HCT116 (cell line): Measurements from ENCODE around the gene NEURL1. TPM values are rescaled to one million over a fixed set of nuclear protein-coding genes. Genes with fewer than 3 reads are reported as not detected.

Experiments
- ATAC-seq: fragments of 200-7000 bp; cut with Tn5 transposase; 2 replicates; pipeline ENCODE4 v1.9.1; 2020; ENCODE audit warnings: mild to moderate bottlenecking, moderate library complexity
- BruUV-seq: library from RNA; stranded (reverse); fragments of 400-500 nt; replicated peaks from 2 replicates; lab custom pipeline; 2021; lab: Mats Ljungman, UMichigan
- CTCF ChIA-PET: fragments of 300-600 bp; sonication (Branson Sonifier 250); formaldehyde crosslinking; loops from one replicate; lab custom pipeline; 2021; ENCODE audit warnings: antibody characterized with exemption; lab: Charles Lee
- POLR2A ChIA-PET: fragments of 300-600, 350-600 bp; sonication (Branson Sonifier 250); formaldehyde crosslinking; loops from one replicate; lab custom pipeline; 2021; ENCODE audit warnings: antibody characterized with exemption; lab: Charles Lee
- RAD21 ChIA-PET, 2 experiments: fragments of 300-600 bp; sonication (Branson Sonifier 250); formaldehyde crosslinking; loops; one replicate each; lab custom pipeline; 2023; ENCODE audit warnings: low total read pairs in 2 of 2; ENCODE audit not compliant: uncharacterized antibody in 2 of 2, unreplicated experiment in 2 of 2, low non-redundant PET in 1 of 2; lab: Charles Lee
- DNase-seq: peaks from one replicate; pipeline ENCODE4 v3.0.0-alpha.2; 2010; ENCODE audit warnings: low read depth, low spot score
- H2AFZ ChIP-seq: fragments of 200-600 bp; shearing (Covaris generic), sonication (generic); 2 replicates; pipeline ENCODE4 v1.6.1; 2017; ENCODE audit warnings: low read depth, mixed run types, mixed read lengths, antibody characterized with exemption, low read length; ENCODE audit not compliant: poor library complexity, severe bottlenecking
- H3K27ac ChIP-seq: 2 replicates; pipeline ENCODE4 v1.5.1; 2012; ENCODE audit warnings: low read depth, low read length
- H3K27me3 ChIP-seq: fragments of 200-600 bp; sonication (generic); 2 replicates; pipeline ENCODE4 v1.6.1; 2016; ENCODE audit warnings: mixed run types, low read length, mixed read lengths; ENCODE audit not compliant: insufficient read depth
- H3K36me3 ChIP-seq, 2 experiments: fragments of 200-500 bp in 1 of 2; fragments of 200-600 bp in 1 of 2; sonication (Bioruptor generic) in 1 of 2; sonication (generic) in 1 of 2; 2 replicates each; pipeline versions ENCODE4 v1.5.1 to v1.6.1; 2014 to 2016; ENCODE audit warnings: low read length in 2 of 2, inconsistent platforms in 1 of 2, mixed read lengths in 1 of 2, mixed run types in 1 of 2; ENCODE audit not compliant: insufficient read depth in 2 of 2, control insufficient read depth in 1 of 2
- H3K4me1 ChIP-seq, 2 experiments: fragments of 200-600 bp in 1 of 2; sonication (generic) in 1 of 2; 2 replicates each; pipeline versions ENCODE4 v1.5.1 to v1.6.1; 2012 to 2017; ENCODE audit warnings: low read length in 2 of 2, inconsistent platforms in 1 of 2, mild to moderate bottlenecking in 1 of 2, mixed read lengths in 1 of 2, mixed run types in 1 of 2, moderate library complexity in 1 of 2; ENCODE audit not compliant: insufficient read depth in 2 of 2, control insufficient read depth in 1 of 2
- H3K4me2 ChIP-seq: fragments of 200-600 bp; sonication (generic); 2 replicates; pipeline ENCODE4 v1.6.1; 2017; ENCODE audit warnings: mixed run types, low read length, mixed read lengths
- H3K4me3 ChIP-seq, 2 experiments: fragments of 200-600 bp in 1 of 2; sonication (generic) in 1 of 2; replicated peaks in 1 of 2; 2 replicates each; pipeline ENCODE4 v1.5.1; 2011 to 2016; ENCODE audit warnings: low read length in 2 of 2, control low read depth in 1 of 2, low read depth in 1 of 2, mild to moderate bottlenecking in 1 of 2, mixed read lengths in 1 of 2, mixed run types in 1 of 2
- H3K79me2 ChIP-seq: fragments of 200-600 bp; sonication (generic); 2 replicates; pipeline ENCODE4 v1.6.1; 2017; ENCODE audit warnings: mild to moderate bottlenecking, mixed run types, low read length, moderate library complexity, mixed read lengths; ENCODE audit not compliant: insufficient read depth
- H3K9ac ChIP-seq: fragments of 200-600 bp; sonication (generic); 2 replicates; pipeline ENCODE4 v1.6.1; 2016; ENCODE audit warnings: low read length, mixed read lengths
- H3K9me2 ChIP-seq: fragments of 200-600 bp; sonication (generic), shearing (Covaris generic); 2 replicates; pipeline ENCODE4 v1.6.1; 2017; ENCODE audit warnings: mixed run types, mild to moderate bottlenecking, moderate library complexity; ENCODE audit not compliant: insufficient read depth
- H3K9me3 ChIP-seq, 2 experiments: fragments of 200-500 bp in 1 of 2; fragments of 200-600 bp in 1 of 2; sonication (Bioruptor generic) in 1 of 2; sonication (generic) in 1 of 2; 2 replicates each; pipeline ENCODE4 v1.6.1; 2014 to 2017; ENCODE audit warnings: low read length in 2 of 2, mixed read lengths in 2 of 2, inconsistent platforms in 1 of 2, low read depth in 1 of 2, mild to moderate bottlenecking in 1 of 2, mixed run types in 1 of 2, moderate library complexity in 1 of 2; ENCODE audit not compliant: control insufficient read depth in 1 of 2, insufficient read depth in 1 of 2
- H4K20me1 ChIP-seq: fragments of 200-600 bp; sonication (generic), shearing (Covaris generic); 2 replicates; pipeline ENCODE4 v1.6.1; 2017; ENCODE audit warnings: mixed run types, mild to moderate bottlenecking, moderate library complexity; ENCODE audit not compliant: insufficient read depth
- JUND ChIP-seq: IDR thresholded peaks from 2 replicates; pipeline ENCODE4 v1.6.1; 2012
- RAD21 ChIP-seq: IDR thresholded peaks from 2 replicates; pipeline ENCODE4 v1.6.1; 2012; ENCODE audit warnings: low read depth, mild to moderate bottlenecking
- SIN3A ChIP-seq: IDR thresholded peaks from 2 replicates; pipeline ENCODE4 v1.6.1; 2012; ENCODE audit warnings: low read depth
- TCF7L2 ChIP-seq: IDR thresholded peaks from 2 replicates; pipeline ENCODE4 v1.7.0; 2011; ENCODE audit warnings: borderline replicate concordance, inconsistent platforms; ENCODE audit not compliant: insufficient read depth, insufficient read length; ENCODE audit errors: extremely low read depth
- YY1 ChIP-seq: IDR thresholded peaks from 2 replicates; pipeline ENCODE4 v1.6.1; 2011; ENCODE audit warnings: low read length, low read depth, moderate library complexity, mild to moderate bottlenecking; ENCODE audit not compliant: insufficient replicate concordance; ENCODE audit errors: extremely low read depth
- intact Hi-C: fragments of 100-400 bp; cut with micrococcal nuclease; formaldehyde crosslinking; loops from 2 replicates; pipeline ENCODE4 v1.10.0; 2022
- total RNA-seq: library from RNA; stranded (reverse); gene quantifications from one replicate; pipeline ENCODE4 v1.2.1, GENCODE V29; 2021; ENCODE audit not compliant: unreplicated experiment
- TF ChIP-seq, protein P1 (sequence below), 3 experiments: fragments of 200-600 bp in 1 of 3; sonication (generic) in 1 of 3; IDR thresholded peaks in 2 of 3; conservative IDR thresholded peaks in 1 of 3; 2 replicates each; pipeline ENCODE4 v1.5.1; 2012 to 2017; ENCODE audit warnings: low read depth in 2 of 3, low read length in 2 of 3, antibody characterized with exemption in 1 of 3, borderline replicate concordance in 1 of 3, control low read depth in 1 of 3, mild to moderate bottlenecking in 1 of 3, mixed read lengths in 1 of 3, mixed run types in 1 of 3, moderate library complexity in 1 of 3; ENCODE audit not compliant: insufficient read depth in 1 of 3
- TF ChIP-seq, protein P2 (sequence below): IDR thresholded peaks from 2 replicates; pipeline ENCODE4 v1.6.1; 2012; ENCODE audit warnings: low read depth

The NEURL1 gene
- total RNA-seq, 1 experiment from 2014 or later = 1.4 TPM

DNA sequence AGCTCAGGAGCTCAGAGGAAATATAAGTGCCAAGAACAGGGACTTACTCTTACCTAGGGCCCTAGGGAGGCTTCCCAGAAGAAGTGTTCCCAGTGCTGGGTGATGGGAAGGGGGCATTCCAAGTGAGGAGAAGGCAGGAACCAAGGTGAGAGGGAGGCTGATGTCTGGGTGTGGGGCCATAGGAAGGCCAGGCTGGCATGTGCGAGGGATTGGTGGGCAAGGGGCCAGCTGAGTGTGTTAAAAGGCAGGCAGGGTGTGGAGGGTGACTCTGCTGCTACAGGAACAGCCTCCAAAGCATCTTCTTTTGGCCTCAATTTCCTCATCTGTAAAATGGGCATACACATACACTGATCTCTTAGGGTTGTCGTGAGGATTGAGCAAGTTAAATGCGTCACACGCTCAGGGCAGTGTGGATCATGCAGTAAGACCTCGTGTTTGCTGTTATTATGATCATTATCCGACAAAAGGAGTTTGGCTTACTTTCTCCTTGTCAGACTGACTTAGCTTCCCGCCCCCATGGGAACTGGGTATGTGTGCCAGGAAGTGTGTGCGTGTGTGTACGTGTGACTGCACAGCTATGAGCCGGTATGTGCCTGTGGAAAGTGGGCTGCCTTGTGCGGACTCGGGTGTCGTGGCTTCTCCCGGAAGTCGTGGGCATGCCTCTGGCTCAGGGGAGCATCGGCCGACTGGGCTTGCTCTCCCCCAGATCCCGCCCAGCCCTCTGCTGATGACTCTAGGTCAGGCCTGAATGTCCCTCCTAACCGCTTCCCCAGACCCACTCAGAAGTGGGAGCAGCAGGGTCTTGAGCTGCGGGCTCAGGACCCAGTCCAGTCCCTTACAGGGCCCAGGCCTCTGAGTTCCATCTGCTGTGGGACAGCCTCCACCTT, 59.6 kb downstream of the NEURL1 start:
- RAD21 ChIA-PET = no interaction called here

More for the DNA sequence above, 59.6 kb downstream of the NEURL1 start:
- Histone ChIP-seq H3K27ac (no peak overlapping the region), H3K4me2 (no peak overlapping the region), H3K36me3 (no peaks in the 10 kb centered on the region), H3K27me3 (no peaks in the 10 kb centered on the region), H3K4me1 (peaks cover 0 to 10% of the 10 kb centered on the region in 2 experiments; a peak in 1 of 4 replicates), H3K9me2 (no peaks in the 10 kb centered on the region), H2AFZ (no peak overlapping the region), H3K79me2 (no peaks in the 10 kb centered on the region), H3K9ac (no peak overlapping the region), H4K20me1 (no peaks in the 10 kb centered on the region), H3K4me3 (no peak overlapping the region), H3K9me3 (no peaks in the 10 kb centered on the region)
- ATAC-seq (no peak), DNase-seq (no peak)
- POLR2A ChIA-PET = no interaction called here
- CTCF ChIA-PET = interaction anchor here (0.7 to 1.1 kb wide), 3 partner anchors 10 to 12 kb away, joined by 3 read pairs; no protein-coding TSS in a partner anchor
- TF ChIP-seq TCF7L2 = no peak
- TF ChIP-seq, protein P1, sequence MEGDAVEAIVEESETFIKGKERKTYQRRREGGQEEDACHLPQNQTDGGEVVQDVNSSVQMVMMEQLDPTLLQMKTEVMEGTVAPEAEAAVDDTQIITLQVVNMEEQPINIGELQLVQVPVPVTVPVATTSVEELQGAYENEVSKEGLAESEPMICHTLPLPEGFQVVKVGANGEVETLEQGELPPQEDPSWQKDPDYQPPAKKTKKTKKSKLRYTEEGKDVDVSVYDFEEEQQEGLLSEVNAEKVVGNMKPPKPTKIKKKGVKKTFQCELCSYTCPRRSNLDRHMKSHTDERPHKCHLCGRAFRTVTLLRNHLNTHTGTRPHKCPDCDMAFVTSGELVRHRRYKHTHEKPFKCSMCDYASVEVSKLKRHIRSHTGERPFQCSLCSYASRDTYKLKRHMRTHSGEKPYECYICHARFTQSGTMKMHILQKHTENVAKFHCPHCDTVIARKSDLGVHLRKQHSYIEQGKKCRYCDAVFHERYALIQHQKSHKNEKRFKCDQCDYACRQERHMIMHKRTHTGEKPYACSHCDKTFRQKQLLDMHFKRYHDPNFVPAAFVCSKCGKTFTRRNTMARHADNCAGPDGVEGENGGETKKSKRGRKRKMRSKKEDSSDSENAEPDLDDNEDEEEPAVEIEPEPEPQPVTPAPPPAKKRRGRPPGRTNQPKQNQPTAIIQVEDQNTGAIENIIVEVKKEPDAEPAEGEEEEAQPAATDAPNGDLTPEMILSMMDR (IDR thresholded peaks at IDR 0.05 in 2 of 3, conservative IDR thresholded peaks at IDR 0.05 in 1 of 3; ENCODE audit: borderline replicate concordance in 1 of 3, insufficient read depth in 1 of 3, low read depth in 2 of 3, low read length in 2 of 3) = no peak
- TF ChIP-seq JUND = no peak
- TF ChIP-seq RAD21 = no peak
- TF ChIP-seq, protein P2, sequence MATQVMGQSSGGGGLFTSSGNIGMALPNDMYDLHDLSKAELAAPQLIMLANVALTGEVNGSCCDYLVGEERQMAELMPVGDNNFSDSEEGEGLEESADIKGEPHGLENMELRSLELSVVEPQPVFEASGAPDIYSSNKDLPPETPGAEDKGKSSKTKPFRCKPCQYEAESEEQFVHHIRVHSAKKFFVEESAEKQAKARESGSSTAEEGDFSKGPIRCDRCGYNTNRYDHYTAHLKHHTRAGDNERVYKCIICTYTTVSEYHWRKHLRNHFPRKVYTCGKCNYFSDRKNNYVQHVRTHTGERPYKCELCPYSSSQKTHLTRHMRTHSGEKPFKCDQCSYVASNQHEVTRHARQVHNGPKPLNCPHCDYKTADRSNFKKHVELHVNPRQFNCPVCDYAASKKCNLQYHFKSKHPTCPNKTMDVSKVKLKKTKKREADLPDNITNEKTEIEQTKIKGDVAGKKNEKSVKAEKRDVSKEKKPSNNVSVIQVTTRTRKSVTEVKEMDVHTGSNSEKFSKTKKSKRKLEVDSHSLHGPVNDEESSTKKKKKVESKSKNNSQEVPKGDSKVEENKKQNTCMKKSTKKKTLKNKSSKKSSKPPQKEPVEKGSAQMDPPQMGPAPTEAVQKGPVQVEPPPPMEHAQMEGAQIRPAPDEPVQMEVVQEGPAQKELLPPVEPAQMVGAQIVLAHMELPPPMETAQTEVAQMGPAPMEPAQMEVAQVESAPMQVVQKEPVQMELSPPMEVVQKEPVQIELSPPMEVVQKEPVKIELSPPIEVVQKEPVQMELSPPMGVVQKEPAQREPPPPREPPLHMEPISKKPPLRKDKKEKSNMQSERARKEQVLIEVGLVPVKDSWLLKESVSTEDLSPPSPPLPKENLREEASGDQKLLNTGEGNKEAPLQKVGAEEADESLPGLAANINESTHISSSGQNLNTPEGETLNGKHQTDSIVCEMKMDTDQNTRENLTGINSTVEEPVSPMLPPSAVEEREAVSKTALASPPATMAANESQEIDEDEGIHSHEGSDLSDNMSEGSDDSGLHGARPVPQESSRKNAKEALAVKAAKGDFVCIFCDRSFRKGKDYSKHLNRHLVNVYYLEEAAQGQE = no peak
- no peak for TF ChIP-seq YY1
- no peak for TF ChIP-seq SIN3A
- intact Hi-C loops = no loop called here
- BruUV-seq = no TSS peak
